Kidney capillary endothelial cell (primary cell): Measurements from ENCODE around the gene LRRC8D.

Experiments used
- DNase-seq: peaks from one replicate; pipeline ENCODE4 v3.0.0-alpha.2; 2018; ENCODE audit warnings: low spot score

The LRRC8D gene

GRCh38 chr1:89896105-89896942 lies 75.5 kb downstream of the LRRC8D start:
- no peak for DNase-seq

DNA sequence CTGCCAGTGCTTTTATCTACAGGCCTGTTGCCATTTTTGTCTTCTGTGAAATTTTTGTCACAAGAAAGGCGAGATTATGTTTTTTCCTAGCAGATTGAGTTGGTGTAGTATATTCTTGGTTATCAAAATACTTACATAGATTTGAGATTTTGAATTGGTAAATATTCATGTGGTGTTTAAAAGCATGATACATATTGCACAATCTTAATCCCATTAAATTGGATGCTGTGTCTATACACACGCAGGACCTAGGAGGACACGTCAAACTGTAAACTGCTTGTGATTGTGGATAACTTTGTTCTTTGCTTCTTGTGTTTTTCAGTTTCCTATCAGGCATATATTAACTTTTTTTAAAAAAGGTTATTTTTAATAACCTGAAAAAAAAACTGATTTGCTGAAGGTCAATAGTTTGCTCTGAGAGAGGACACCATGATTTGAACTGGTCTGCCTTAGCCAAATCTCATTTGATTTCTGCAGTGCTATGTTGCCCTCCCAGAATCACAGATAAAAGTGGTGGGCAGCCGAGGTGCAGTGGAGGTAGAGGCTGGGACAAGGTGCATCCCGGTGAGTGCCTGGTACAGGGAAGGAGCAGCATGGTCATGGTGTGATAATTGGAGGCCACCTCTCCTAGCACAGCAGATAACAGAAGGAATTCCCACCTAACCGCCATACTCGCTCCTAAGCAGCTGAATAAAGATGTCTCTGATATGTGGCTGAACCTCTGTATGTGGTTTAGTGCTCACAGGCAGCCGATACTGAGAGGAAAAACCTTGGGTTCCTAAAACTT lies 76.7 kb downstream of the LRRC8D start:
- no peak for DNase-seq

GRCh38 chr1:89898150-89898549 lies 77.3 kb downstream of the LRRC8D start:
- DNase-seq: no peak

GRCh38 chr1:89898695-89899470 lies 78.1 kb downstream of the LRRC8D start:
- no peak for DNase-seq

DNA sequence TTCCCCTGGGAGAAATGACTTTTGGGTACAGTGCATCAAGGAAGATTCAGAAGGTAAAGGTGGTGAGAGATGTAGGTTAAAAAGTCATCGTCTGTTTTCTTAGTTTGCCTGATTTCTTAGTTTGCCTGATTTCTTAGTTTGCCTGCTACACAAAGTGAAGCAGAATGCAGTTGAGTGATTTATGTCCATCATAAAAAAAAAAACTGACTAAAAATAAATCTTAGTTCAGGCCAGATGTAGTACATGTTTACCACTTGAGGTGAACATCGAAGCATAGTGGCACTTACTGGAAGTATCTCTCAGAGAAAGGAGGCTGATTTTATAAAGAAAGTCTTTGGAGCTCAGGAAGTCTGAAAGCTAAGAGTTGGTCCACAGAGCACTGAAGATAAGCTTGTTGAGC lies 79.5 kb downstream of the LRRC8D start:
- DNase-seq: no peak

DNA sequence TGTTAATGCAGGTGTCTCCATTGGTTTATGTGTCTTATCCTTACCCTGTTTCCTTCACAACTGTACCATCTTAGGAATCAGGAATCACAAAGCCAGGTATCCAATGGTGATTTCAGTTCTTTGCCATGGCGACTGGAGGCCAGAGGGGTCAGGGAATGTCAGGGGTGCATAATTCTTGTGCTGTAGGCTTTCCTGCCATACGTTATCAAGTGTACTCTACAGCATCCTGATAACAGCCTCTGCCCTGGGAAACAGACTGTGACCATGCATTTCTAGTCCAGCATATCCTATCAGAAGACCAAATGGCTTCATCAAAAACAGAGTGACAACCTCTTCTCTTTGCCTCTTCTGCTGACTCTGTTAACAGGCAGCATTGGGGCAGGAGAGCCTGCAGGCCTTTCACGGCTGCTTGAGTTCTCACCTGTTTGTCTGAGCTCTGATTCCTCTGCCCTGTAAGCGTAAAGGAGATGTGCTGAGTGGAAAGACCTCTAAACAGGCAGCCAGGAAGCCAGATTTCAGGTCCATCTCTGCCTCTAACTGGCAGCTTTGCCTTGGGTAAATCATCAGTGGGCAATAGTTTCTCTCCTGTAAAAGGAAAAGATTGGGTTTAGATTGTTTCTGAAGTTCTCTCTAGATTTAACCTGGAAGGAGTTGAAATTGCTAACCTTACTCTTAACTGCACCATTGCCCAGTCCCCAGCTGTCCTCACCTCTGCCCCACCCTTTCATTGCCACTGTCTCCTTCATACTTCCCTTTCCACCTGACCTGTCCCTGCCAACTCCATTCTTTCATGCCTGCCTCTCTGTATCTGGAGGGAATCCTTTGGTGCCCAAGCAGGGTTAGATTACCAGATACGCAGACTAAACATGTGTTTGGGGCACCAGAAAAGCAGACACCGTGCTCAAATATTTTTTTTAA lies 80.2 kb downstream of the LRRC8D start:
- DNase-seq: no peak

- no peak for DNase-seq
These were observed 81.3 kb downstream of the LRRC8D start for GRCh38 chr1:89901957-89902669.

DNA sequence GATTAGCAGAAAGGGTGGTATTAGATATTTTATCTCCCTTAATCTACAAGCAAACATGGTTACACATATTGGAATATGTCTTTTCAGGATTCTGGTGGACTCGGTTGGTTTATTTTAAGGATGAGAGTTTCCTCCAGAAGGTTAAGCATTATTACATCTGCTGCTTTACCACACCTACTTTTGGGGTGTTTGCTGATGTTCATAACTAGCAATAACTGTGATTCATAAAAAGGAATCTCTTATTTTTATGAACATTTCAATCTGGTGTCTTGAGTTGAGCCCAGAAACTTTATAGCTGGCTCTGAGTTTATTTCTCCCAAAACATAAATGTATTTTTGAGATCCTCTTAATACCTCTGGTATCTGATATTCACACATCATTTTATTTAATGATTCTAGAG lies 82.7 kb downstream of the LRRC8D start:
- no peak for DNase-seq

DNA sequence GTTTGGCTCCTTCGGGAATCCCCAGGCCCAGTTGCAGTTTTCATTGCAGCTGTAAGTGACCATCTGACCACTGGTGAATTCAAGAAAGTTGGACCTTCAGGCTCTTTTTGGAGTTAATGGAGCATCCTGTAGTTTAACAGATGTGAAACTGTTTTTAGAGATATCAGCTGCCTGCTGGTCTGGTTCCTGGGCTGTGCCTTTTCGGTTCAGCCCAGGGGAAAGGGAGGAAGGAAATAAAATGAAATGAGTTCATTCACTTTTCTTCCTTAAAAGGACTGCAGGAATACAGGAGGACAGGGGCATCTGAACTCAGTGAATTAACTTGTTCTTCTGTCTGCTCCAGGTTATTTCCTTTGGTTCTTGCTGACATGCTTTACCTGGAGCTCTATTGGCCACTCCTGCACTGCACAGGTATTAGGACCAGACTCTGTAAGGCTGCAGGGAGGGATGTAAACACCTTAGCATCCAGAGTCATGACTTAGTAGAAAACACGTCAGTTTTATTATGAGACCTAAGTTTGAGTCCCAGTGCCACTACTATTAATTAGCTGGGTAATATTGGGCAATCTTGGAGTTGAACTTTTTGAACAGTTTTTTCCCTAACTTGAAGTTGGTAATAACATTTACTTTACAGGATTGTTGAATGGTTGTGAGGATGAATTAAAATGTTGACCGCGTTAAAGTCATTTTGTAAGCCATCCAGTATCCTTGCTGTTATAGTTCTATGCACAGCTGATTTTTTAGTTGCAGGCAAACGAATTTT lies 83.6 kb downstream of the LRRC8D start:
- no peak for DNase-seq

- no peak for DNase-seq
These were observed 84.7 kb downstream of the LRRC8D start for GRCh38 chr1:89905395-89906058.

- DNase-seq: no peak
These were observed 85.3 kb downstream of the LRRC8D start for GRCh38 chr1:89906088-89906487.

GRCh38 chr1:89907727-89908212 lies 86.9 kb downstream of the LRRC8D start:
- peak; percentile 68 for DNase-seq

DNA sequence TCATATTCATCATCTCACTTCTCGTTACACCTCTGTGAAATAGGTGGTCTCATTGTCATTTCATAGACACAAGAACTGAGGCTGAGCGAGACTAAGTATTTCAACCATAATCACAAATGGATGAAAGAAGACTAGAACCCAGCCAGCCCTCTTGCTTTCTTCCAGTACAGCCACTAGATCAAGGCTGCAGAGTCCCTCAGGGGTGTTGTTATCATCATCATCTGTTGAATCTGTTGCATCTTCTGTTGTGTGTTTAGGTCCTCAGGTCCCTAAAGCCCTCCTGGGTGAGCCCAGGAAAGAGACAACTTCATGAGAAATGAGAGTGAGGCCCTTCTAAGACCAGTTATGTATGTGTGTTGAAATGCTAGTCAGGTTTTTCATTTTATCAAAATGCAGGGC lies 87.4 kb downstream of the LRRC8D start:
- DNase-seq: no peak

GRCh38 chr1:89908672-89909436 lies 88.0 kb downstream of the LRRC8D start:
- DNase-seq: peak; percentile 77

DNA sequence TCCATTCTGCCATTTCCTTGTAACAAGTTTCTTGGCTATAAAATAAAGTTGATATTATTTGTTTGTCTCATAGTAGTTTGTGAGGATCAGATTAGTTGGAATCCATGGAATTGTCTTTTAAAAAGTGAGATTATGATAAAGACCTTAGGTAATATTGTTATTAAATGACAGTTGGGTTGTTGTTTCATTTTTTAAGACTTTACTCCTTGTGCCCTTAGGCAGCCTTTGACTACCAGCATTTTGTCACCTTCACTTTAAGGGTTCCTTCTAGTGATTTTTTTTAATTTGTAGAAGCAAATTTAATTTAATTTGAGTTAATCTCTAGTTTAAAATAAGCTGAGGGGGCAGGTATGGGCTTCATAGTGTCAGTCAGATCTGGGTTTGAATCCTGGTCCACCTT lies 89.4 kb downstream of the LRRC8D start:
- DNase-seq: no peak

DNA sequence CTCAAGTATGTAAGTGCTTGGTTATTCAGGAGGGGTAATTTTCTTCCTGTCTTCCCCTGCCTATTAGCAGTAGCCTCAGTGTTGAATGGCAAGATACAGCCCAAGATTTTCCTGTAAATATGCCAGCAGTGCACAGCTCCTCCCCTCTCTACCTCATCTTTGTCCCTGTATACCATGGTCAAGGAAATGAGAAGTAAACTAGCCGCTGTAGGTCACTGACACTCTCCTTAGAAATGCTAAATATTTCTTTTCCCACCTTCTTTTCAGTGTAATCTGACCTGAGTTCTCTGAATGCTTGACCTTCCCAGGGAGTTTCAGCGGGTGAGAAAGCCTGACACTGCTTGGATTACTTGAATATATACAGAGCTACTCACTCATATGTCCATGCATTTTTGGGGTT lies 89.9 kb downstream of the LRRC8D start:
- DNase-seq: no peak

DNA sequence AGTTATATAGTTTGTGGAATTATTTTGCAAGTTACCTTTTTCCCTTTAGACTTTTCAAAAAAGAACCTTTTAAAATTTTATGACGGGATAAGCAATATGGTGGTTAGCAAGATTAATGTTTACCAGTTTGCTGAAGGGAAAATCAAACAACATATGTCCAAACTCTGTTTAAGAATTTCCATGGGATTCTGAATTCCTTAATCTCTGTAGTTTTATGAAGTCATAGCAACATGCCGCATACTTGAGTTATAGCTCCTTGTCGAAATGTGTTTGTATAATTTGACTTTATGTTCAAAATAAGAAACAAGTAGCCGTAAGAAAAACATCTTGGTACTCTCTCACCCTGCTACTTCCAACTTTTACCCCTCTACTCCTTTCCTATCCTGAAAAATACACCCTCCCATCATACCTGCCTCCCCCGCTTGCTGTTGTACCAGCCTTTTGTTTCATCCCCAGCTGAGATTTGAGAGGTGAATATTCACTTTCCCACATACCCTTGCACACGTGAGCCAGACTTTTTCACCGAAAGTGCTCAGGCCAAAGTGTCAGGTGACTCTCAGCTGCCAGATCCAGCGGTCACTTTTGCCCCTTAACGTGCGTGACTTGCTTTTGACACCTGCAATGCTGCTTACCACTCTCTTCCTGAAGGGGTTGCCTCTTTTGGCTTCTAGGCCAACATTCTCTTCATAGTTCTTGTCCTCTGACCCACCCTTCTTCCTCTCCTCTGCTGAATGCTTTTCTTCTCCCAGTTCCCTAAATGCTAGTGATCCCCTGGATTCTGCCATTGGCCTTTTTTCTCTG lies 90.6 kb downstream of the LRRC8D start:
- DNase-seq: no peak

GRCh38 chr1:89912073-89912472 lies 91.2 kb downstream of the LRRC8D start:
- no peak for DNase-seq
